ENCODE results near the gene ZNF385D. TPM values are rescaled to one million over a fixed set of nuclear protein-coding genes. Genes with fewer than 3 reads are reported as not detected.

Gene ZNF385D
- polyA plus RNA-seq, 1 donor (not counting 4 experiments of a cell fraction or from before 2014, with no cell fraction given): 0.46 TPM

GRCh38 chr3:21517184-21517583 lies 233.8 kb downstream of the ZNF385D start:
- no peaks in the 10 kb centered on the region for H3K9me1 ChIP-seq (ENCODE audit: control insufficient read depth, extremely low read depth, insufficient read depth, low read length)
- H3K4me1 ChIP-seq (ENCODE audit: control insufficient read depth, extremely low read depth, insufficient read depth, low read length): no peaks in the 10 kb centered on the region
- H3K4me3 ChIP-seq (ENCODE audit: control insufficient read depth in 2 of 3, extremely low read depth in 1 of 3, insufficient read depth in 2 of 3, low read depth in 1 of 3, low read length in 3 of 3): no peak overlapping the region
- H3K27ac ChIP-seq (ENCODE audit: control insufficient read depth, insufficient read depth, low read length): no peak overlapping the region
- H2AFZ ChIP-seq (ENCODE audit: control insufficient read depth, low read length): no peak overlapping the region
- no peaks in the 10 kb centered on the region for H3K36me3 ChIP-seq (ENCODE audit: control insufficient read depth in 2 of 2, extremely low read depth in 1 of 2, insufficient read depth in 2 of 2, low read length in 2 of 2)
- H3K9me3 ChIP-seq (ENCODE audit: control insufficient read depth, low read depth, low read length): no peaks in the 10 kb centered on the region
- no peak overlapping the region for H3K9ac ChIP-seq (ENCODE audit: control insufficient read depth, extremely low read depth, insufficient read depth, low read length)
- dilution Hi-C loops (cut with MboI; ENCODE audit: extremely low pct_ligation_motif_present, low sequenced_read_pairs): no loop called here
- no peaks in the 10 kb centered on the region for H3K79me2 ChIP-seq (ENCODE audit: control insufficient read depth, insufficient read depth, low read length)
- no peaks in the 10 kb centered on the region for H4K20me1 ChIP-seq (ENCODE audit: control insufficient read depth, extremely low read depth, insufficient read depth, low read length)
- no peak for TF ChIP-seq EZH2 (IDR thresholded peaks at IDR 0.05; ENCODE audit: low read length)
- no peak for TF ChIP-seq CTCF (optimal IDR thresholded peaks at IDR 0.05 in 1 of 3, IDR thresholded peaks at IDR 0.05 in 1 of 3, conservative IDR thresholded peaks at IDR 0.05 in 1 of 3; ENCODE audit: extremely low read depth in 1 of 3, insufficient read depth in 2 of 3, low read length in 3 of 3)
- DNase-seq (ENCODE audit: low read depth, low spot score) (no peak), FAIRE-seq (no peak)
- no peak overlapping the region for H3K4me2 ChIP-seq (ENCODE audit: control insufficient read depth, extremely low read depth, insufficient read depth, low read depth, low read length)
- H3K27me3 ChIP-seq (ENCODE audit: control insufficient read depth, extremely low read depth, insufficient read depth, low read length): no peaks in the 10 kb centered on the region

GRCh38 chr3:21515417-21515816 lies 235.6 kb downstream of the ZNF385D start:
- H3K79me2 ChIP-seq (ENCODE audit: control insufficient read depth, insufficient read depth, low read length): no peaks in the 10 kb centered on the region
- no peaks in the 10 kb centered on the region for H3K9me3 ChIP-seq (ENCODE audit: control insufficient read depth, low read depth, low read length)
- no peaks in the 10 kb centered on the region for H3K9me1 ChIP-seq (ENCODE audit: control insufficient read depth, extremely low read depth, insufficient read depth, low read length)
- no peaks in the 10 kb centered on the region for H3K4me1 ChIP-seq (ENCODE audit: control insufficient read depth, extremely low read depth, insufficient read depth, low read length)
- H3K4me3 ChIP-seq (ENCODE audit: control insufficient read depth in 2 of 3, extremely low read depth in 1 of 3, insufficient read depth in 2 of 3, low read depth in 1 of 3, low read length in 3 of 3): no peak overlapping the region
- no peak overlapping the region for H3K27ac ChIP-seq (ENCODE audit: control insufficient read depth, insufficient read depth, low read length)
- no peaks in the 10 kb centered on the region for H4K20me1 ChIP-seq (ENCODE audit: control insufficient read depth, extremely low read depth, insufficient read depth, low read length)
- H3K4me2 ChIP-seq (ENCODE audit: control insufficient read depth, extremely low read depth, insufficient read depth, low read depth, low read length): no peak overlapping the region
- no peak overlapping the region for H2AFZ ChIP-seq (ENCODE audit: control insufficient read depth, low read length)
- TF ChIP-seq EZH2 (IDR thresholded peaks at IDR 0.05; ENCODE audit: low read length): no peak
- H3K36me3 ChIP-seq (ENCODE audit: control insufficient read depth in 2 of 2, extremely low read depth in 1 of 2, insufficient read depth in 2 of 2, low read length in 2 of 2): no peaks in the 10 kb centered on the region
- no peaks in the 10 kb centered on the region for H3K27me3 ChIP-seq (ENCODE audit: control insufficient read depth, extremely low read depth, insufficient read depth, low read length)
- FAIRE-seq (no peak), DNase-seq (ENCODE audit: low read depth, low spot score) (no peak)
- H3K9ac ChIP-seq (ENCODE audit: control insufficient read depth, extremely low read depth, insufficient read depth, low read length): no peak overlapping the region
- dilution Hi-C loops (cut with MboI; ENCODE audit: extremely low pct_ligation_motif_present, low sequenced_read_pairs): no loop called here

Measured in keratinocyte (primary cell).